ENCODE data around the gene MYOM3. TPM values are rescaled to one million over a fixed set of nuclear protein-coding genes. Genes with fewer than 3 reads are reported as not detected.

Gene MYOM3
- total and polyA plus RNA-seq, 2 of the 4 experiments (the other 2 are of a cell fraction): 0.03 TPM; not detected in 1

GRCh38 chr1:24139841-24140425, 28.0 kb upstream of the MYOM3 start:
- in situ Hi-C loops (cut with MboI; ENCODE audit: low sequenced_read_pairs): no loop called here
- Histone ChIP-seq H3K4me3 (ENCODE audit: insufficient read depth, low read depth, low read length) (no peak overlapping the region), H2AK9ac (replicated peaks; ENCODE audit: low read depth, low read length, poor library complexity) (no peak overlapping the region), H3K56ac (ENCODE audit: extremely low read depth, insufficient read depth, low read length) (no peak overlapping the region), H3K27me3 (ENCODE audit: control insufficient read depth, insufficient read depth, low read length) (peaks cover 46% of the 10 kb centered on the region), H2BK15ac (ENCODE audit: low read depth, low read length) (no peak overlapping the region), H2BK20ac (ENCODE audit: low read depth, low read length) (no peak overlapping the region), H3K4ac (ENCODE audit: low read depth, low read length) (no peak overlapping the region), H2BK5ac (ENCODE audit: low read depth, low read length, poor library complexity, severe bottlenecking) (no peak overlapping the region), H4K20me1 (ENCODE audit: insufficient read depth, low read length) (no peaks in the 10 kb centered on the region), H2AFZ (replicated peaks; ENCODE audit: low read length, poor library complexity) (no peak overlapping the region), H4K91ac (ENCODE audit: insufficient read depth, low read depth, low read length) (no peak overlapping the region), H3K79me1 (ENCODE audit: low read depth in 1 of 2, low read length in 2 of 2) (no peaks in the 10 kb centered on the region), H3K36me3 (ENCODE audit: control insufficient read depth, insufficient read depth, low read length) (no peaks in the 10 kb centered on the region), H3K9me1 (ENCODE audit: insufficient read depth, low read length) (no peaks in the 10 kb centered on the region), H4K5ac (ENCODE audit: low read depth, low read length) (no peak overlapping the region), H2BK120ac (ENCODE audit: low read depth, low read length) (no peak overlapping the region), H3K9me3 (ENCODE audit: control insufficient read depth, insufficient read depth, low read length) (peaks cover 2% of the 10 kb centered on the region; the same call in 1 of the 2 replicates), H2AK5ac (ENCODE audit: low read depth, low read length) (no peak overlapping the region), H4K8ac (ENCODE audit: low read depth in 2 of 2, low read length in 2 of 2) (no peak overlapping the region), H3K4me2 (ENCODE audit: low read depth, low read length) (no peak overlapping the region), H3K18ac (ENCODE audit: low read depth, low read length) (no peak overlapping the region), H3K23ac (ENCODE audit: low read depth, low read length) (no peak overlapping the region), H3K9ac (ENCODE audit: low read depth, low read length) (no peak overlapping the region), H3K27ac (ENCODE audit: insufficient read depth, low read length) (no peak overlapping the region), H3K4me1 (ENCODE audit: control insufficient read depth, insufficient read depth, low read length) (no peaks in the 10 kb centered on the region), H3K14ac (replicated peaks; ENCODE audit: low read depth, low read length) (no peak overlapping the region)
- DNase-seq (no peak), ATAC-seq (ENCODE audit: low read depth) (no peak)
- no CpG with 5 or more reads among the region's 11 CpGs for WGBS, 2 experiments (ENCODE audit: extremely low coverage in 2 of 2, insufficient read length in 1 of 2)
- intact Hi-C loops (cut with micrococcal nuclease): loop anchor here (10.0 kb wide), 1 partner anchor 55 kb away; no protein-coding TSS in a partner anchor
- TF ChIP-seq POLR2A (IDR thresholded peaks at IDR 0.05; ENCODE audit: low read depth, low read length) (no peak), RAD21 (IDR thresholded peaks at IDR 0.05; ENCODE audit: low read length) (no peak), RCOR1 (IDR thresholded peaks at IDR 0.05; ENCODE audit: insufficient replicate concordance, low read length) (no peak), FOS (IDR thresholded peaks at IDR 0.05; ENCODE audit: low read depth, low read length) (no peak), SMC3 (IDR thresholded peaks at IDR 0.05; ENCODE audit: low read depth, low read length) (no peak), BHLHE40 (IDR thresholded peaks at IDR 0.05; ENCODE audit: low read depth, low read length) (no peak), MAZ (IDR thresholded peaks at IDR 0.05; ENCODE audit: borderline replicate concordance, low read depth, low read length) (no peak), CHD1 (IDR thresholded peaks at IDR 0.05; ENCODE audit: low read depth, low read length) (no peak), MXI1 (IDR thresholded peaks at IDR 0.05; ENCODE audit: borderline replicate concordance, low read depth, low read length) (no peak), CEBPB (IDR thresholded peaks at IDR 0.05; ENCODE audit: low read depth, low read length) (no peak), MAFK (IDR thresholded peaks at IDR 0.05; ENCODE audit: low read depth, low read length) (no peak), CTCF (conservative IDR thresholded peaks at IDR 0.05; ENCODE audit: low read depth, low read length) (no peak), ELK1 (IDR thresholded peaks at IDR 0.05; ENCODE audit: borderline replicate concordance, low read depth, low read length) (no peak), USF2 (IDR thresholded peaks at IDR 0.05; ENCODE audit: low read depth, low read length) (no peak), RFX5 (IDR thresholded peaks at IDR 0.05; ENCODE audit: low read depth, low read length) (no peak), NFE2L2 (IDR thresholded peaks at IDR 0.05; ENCODE audit: low read depth, low read length) (no peak)
- POLR2A ChIA-PET (ENCODE audit: unreplicated experiment): no interaction called here
- BruUV-seq (replicated peaks): no TSS peak
- dilution Hi-C loops (cut with HindIII; ENCODE audit: low sequenced_read_pairs, unreplicated experiment): no loop called here
- CTCF ChIA-PET: no interaction called here
